ELR (cell line): ENCODE data around the gene CDKAL1.
"Not testable (repeated sequence)": the region's sequence is repeated elsewhere in the genome, so short reads cannot be mapped to it uniquely, and the experiment has no call there.

Source experiments
- DNase-seq: peaks from one replicate; pipeline ENCODE4 v3.0.0-alpha.2; 2015; ENCODE audit warnings: low read depth

Gene CDKAL1

GRCh38 chr6:21176197-21176596 is 641.9 kb downstream of the CDKAL1 start:
- no peak for DNase-seq

DNA sequence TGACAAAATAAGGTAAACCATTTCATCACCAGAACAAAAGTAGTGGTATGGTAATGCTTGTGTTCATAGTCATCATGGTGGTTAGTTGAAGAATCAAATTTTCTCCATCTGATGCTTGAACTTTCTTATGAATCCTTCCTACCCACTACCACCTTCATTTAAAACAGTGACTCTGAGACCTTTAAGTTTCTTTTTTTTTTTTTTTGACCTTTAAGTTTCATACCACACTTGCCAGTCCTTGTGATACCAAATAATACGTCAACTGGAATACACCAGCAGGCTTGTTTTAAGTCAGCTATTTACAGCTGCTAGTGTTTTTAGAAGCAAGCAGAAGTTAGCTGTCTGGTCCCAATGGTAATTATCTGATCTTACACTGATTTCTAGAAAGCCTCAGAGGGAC is 645.9 kb downstream of the CDKAL1 start:
- no peak for DNase-seq

- DNase-seq, result no peak
These were observed 646.6 kb downstream of the CDKAL1 start for GRCh38 chr6:21180800-21181337.

DNA sequence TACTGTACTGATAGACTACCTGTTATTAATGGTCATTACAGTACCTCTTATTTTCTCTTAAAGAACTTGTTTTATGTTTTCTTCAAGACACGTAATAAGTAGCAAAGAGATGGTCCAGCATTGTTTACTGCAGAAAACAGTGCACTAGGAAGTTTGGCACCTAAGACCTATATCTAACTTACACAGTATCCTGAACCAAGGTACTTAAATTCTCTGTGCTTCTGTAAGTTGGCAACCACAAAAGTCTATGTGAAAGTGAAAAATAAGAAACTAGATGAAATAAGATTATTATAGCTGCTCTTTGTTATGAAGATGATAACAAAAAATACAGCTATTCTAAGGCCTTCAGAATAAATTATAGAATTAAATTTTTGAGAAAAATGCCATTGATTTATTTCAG is 647.6 kb downstream of the CDKAL1 start:
- no peak for DNase-seq

- no peak for DNase-seq
These were observed 648.3 kb downstream of the CDKAL1 start for GRCh38 chr6:21182589-21182988.

GRCh38 chr6:21185861-21186478 is 651.7 kb downstream of the CDKAL1 start:
- no peak for DNase-seq

DNA sequence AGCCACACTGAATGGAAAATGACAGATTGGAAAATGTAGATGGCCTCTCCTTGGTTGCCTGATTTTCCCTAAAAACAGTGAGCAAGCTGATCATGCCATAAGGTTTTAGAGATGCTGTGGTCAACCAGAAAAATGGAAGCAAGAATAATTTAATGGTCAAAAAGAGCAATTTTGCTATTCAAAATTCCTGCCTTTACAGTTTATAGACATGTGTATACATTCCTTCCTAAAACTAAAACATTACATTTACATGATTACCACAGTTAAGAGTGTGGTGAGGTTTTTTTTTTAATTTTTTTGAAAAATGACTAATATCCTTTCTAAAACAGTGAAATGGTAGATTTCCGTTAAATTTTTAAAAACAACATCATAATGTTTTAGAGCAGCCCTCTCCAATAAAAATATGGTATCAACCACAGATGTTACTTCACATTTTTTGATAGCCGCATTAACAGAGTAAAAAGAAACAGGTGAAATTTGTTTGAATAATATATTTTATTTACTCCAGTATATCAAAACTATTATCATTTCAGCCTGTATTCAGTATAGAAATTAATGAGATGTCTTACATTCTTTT is 652.3 kb downstream of the CDKAL1 start:
- no peak for DNase-seq

DNA sequence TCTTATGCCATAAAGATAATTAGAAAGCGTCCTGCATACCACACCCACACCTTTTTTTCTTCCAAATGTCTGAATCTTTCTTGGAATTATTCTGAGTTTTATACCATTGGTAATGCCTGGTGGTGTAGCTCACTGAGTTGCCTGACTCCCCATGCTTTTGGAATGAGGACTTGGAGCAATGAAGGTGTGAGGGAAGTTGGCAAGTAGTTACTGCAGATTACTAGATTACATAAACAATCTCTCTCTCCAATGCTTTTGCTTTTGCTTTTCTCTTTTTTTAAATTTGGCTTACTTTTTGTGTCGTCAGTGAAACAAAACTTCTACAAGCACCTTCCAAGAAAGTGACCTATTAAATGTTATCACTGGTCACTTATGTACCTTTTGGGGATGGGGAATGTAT is 653.2 kb downstream of the CDKAL1 start:
- no peak for DNase-seq

- DNase-seq, result no peak
These were observed 654.4 kb downstream of the CDKAL1 start for GRCh38 chr6:21188505-21189223.

GRCh38 chr6:21189759-21190158 is 655.5 kb downstream of the CDKAL1 start:
- no peak for DNase-seq

DNA sequence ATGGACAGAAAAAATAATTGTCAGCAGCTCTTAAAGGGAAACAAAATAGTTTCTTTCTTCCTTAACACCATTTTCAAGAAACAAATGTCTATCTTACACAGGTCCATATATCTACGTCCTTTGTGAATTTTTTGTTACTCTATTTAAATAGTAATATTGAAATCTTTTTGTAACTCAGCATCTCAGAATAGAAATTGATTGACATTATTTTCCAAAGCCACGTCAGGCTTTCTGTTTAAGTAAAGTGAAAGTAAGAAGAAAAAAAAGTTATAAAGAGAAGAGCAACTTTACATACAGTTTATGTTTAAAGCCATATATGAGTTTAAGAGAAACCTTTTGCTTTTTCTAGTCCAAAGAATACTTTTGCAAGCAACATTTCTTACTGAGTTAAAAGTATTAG is 656.4 kb downstream of the CDKAL1 start:
- no peak for DNase-seq

GRCh38 chr6:21193790-21194475 is 659.7 kb downstream of the CDKAL1 start:
- no peak for DNase-seq

GRCh38 chr6:21195301-21195700 is 661.0 kb downstream of the CDKAL1 start:
- DNase-seq, result not testable (repeated sequence)

- DNase-seq, result no peak
These were observed 663.9 kb downstream of the CDKAL1 start for GRCh38 chr6:21198032-21198640.

- DNase-seq, result no peak
These were observed 665.0 kb downstream of the CDKAL1 start for GRCh38 chr6:21199262-21199661.

DNA sequence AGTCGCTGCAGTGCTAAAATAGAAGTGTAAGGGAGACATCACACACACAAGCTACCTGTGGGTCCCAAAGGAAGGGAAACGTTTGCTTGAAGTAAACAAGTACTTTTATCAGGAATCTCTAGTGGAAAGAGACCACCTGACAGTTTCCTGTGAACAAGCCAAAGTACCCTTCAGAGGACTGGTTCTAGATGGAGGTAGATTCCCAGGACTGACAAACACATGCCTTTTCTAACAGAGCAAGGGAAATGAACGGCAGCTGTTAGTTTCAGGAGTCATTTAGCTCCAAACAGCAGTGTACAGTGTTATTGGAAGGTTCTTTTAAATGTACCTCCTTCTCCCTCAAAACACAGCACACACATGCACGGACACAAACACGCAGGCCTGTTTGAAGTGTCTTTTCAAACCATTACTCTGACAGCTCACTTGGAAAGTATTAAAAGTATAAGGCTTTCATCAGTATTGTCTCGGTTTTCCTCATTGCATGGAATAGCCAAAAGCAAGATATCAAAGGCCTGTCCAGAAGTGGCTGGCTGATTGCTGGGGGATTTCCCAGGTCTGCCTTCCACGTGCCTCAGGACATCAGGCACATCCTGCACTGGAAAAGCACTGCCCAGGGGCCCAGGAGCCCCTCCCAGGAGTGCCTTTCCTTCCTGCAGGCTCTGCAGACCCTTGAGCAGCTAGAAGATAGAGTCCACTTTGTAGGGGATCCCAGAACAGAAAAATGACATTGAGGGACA is 666.0 kb downstream of the CDKAL1 start:
- DNase-seq, result no peak

GRCh38 chr6:21201187-21201586 is 666.9 kb downstream of the CDKAL1 start:
- DNase-seq, result no peak

DNA sequence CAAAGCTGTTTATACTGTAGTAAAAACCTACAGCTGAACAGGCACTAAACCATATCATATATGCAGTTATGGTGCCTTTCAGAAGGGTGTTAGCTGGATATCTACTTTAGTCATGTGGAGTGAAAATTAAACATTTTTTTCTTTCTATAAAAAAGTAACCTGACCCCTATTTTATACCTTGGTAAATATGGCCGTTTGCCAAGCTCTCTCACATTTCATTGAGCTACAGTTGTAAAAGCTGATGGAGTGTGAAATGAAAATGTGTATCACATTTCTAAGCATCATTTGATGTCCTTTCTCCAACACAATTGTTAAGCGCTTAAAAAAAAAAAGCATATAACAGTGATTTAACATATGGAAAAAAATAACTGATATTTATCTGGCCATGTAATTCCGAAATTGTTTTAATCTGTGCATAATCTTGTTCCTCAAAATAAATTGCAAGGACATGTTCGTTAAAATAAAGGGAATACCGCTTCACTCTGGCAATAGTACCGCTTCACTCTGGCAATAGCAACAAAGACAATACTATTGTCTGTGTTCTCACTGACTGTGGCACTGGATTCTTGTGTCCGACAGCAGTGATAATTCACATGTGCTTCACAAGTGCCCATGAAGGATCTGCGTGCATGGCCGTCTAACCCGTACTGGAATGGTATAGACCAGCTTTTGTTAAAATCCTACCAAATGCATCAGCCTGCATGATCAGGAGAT is 667.5 kb downstream of the CDKAL1 start:
- no peak for DNase-seq

- DNase-seq, result no peak
These were observed 668.3 kb downstream of the CDKAL1 start for GRCh38 chr6:21202521-21202920.

- DNase-seq, result no peak
These were observed 670.7 kb downstream of the CDKAL1 start for GRCh38 chr6:21204951-21205350.
